NOMO-1 treated with dmso at 0.1 percent for 144 hours (cell line): ENCODE data around the gene FAM184A.
A peak's percentile ranks its signal among the peaks of the same experiment; 100 is the strongest.

Source experiments
- DNase-seq: peaks from one replicate; lab custom pipeline; 2025; ENCODE audit not compliant: unreplicated experiment; lab: John Stamatoyannopoulos, UW

FAM184A gene

GRCh38 chr6:118971682-118972081 is 106.8 kb downstream of the FAM184A start:
- DNase-seq, result no peak

DNA sequence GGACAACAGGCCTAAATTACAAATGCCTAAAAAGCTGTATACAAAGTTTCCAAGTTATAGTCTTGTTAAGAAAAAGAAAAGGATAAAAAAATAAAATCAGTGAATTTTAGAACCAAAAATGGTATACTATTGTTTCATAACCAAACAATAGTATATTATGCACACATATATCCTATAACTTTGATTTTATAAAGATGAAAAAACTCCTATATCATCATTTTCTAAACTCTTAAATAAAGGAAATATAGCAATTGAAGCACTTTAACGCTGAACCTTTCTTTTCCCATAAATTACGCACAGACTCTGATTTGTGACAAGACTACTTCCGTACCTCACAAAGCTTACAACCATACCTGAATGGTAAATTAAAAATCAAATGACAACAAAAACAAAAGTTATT is 107.6 kb downstream of the FAM184A start:
- DNase-seq, result no peak

- DNase-seq, result no peak
These were observed 110.0 kb downstream of the FAM184A start for GRCh38 chr6:118968416-118968815.

- no peak for DNase-seq
These were observed 111.2 kb downstream of the FAM184A start for GRCh38 chr6:118967239-118967638.

GRCh38 chr6:118965843-118966370 is 112.6 kb downstream of the FAM184A start:
- no peak for DNase-seq

DNA sequence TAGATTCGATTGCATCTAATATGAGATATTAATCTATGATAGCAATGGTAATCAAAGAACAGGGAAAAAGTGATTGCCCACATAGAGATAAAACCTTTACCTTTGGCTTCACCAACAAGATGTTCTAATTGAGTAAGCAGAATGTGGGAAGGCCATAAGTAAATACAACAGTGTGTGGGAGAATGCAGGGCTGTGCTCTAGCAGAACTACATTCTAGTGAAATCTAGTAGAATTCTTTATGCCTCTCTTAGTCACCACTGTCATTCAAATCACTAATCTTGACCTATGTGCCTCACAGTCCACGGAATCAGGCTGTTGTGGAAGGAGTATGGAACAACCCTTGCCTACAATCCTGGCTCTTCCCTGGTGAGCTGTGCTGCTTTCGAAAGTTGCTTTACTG is 113.1 kb downstream of the FAM184A start:
- no peak for DNase-seq

- DNase-seq, result no peak
These were observed 115.5 kb downstream of the FAM184A start for GRCh38 chr6:118963003-118963402.

- DNase-seq, result no peak
These were observed 118.6 kb downstream of the FAM184A start for GRCh38 chr6:118959903-118960302.

- no peak for DNase-seq
These were observed 125.1 kb downstream of the FAM184A start for GRCh38 chr6:118953391-118953790.

DNA sequence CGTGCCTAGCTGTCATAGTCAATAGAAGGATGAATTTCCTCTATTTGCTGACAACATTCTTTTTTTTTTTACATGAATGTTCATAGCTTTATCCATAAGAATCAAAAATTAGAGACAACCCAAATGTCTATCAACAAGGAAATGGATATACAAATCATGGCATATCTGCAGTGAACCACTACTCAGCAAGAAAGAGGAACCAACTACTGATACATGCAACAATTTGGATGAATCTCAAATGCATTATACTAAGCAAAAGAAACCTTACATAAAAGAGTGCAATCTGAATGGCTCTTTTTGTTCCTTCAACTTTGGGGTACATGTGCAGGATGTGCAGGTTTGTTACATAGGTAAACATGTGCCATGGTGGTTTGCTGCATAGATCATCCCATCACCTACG is 125.8 kb downstream of the FAM184A start:
- DNase-seq, result no peak

GRCh38 chr6:118945217-118945616 is 133.2 kb downstream of the FAM184A start:
- no peak for DNase-seq

DNA sequence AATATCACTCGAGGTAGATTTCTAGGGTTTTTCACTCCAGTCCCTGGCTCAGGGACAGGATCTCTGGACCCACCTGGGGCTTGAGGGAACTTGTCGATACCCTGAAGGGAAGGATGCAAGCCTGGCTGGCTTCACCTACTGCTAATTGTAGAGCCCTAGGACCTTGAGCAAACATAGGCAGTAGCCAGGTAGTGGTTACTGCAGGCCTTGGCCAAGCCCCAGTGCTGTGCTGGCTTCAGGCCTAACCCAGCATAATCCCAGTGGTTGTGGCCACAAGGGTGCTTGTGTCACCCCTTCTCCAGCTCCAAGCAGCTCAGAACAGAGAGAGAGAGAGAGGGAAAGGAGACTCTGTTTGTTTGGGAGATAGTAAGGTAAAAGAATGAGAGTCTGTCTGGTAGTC is 137.7 kb downstream of the FAM184A start:
- DNase-seq, result no peak

DNA sequence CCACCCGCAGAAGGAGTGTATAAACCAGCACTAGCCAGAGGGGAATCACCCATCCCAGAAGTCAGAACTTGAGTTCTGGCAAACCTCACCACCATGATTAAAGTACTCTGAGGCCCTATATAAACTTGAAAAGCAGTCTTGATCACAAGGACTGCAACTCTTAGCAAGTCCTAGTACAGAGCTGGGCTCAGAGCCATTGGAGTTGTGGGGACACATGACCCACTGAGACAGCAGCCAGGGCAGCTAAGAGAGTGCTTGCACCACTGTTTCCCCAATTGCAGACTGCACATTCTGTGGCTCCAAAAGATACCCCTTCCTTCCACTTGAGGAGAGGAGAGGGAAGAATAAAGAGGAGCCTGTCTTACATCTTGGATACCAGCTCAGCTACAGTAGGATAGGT is 138.8 kb downstream of the FAM184A start:
- no peak for DNase-seq

DNA sequence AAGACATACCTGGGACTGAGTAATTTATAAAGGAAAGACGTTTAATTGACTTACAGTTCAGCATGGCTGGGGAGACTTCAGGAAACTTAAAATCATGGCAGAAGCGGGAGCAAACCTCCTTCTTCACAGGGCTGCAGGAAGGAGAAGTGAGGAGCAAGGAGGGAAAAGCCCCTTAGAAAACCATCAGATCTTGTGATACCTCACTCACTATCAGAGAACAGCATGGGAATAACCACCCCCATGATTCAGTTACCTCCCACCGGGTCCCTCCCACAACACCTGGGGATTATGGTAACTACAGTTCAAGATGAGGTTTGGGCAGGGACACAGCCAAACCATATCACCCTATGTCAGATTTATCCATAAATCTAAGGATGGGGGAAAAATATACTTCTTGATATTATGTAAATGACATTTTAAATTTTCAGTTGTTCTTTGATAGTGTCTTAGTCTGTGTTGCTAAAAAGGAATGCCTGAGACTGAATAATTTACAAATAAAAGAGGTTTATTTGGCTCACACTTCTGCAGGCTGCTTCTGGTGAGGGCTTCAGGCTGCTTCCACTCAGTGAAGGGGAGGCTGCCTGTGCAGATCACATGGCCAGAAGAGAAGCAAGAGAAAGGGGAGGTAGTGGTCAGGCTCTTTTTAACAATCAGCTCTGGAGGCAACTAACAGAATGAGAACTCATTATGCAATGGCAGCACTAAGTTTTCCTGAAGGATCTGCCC is 142.3 kb downstream of the FAM184A start:
- DNase-seq, result no peak

DNA sequence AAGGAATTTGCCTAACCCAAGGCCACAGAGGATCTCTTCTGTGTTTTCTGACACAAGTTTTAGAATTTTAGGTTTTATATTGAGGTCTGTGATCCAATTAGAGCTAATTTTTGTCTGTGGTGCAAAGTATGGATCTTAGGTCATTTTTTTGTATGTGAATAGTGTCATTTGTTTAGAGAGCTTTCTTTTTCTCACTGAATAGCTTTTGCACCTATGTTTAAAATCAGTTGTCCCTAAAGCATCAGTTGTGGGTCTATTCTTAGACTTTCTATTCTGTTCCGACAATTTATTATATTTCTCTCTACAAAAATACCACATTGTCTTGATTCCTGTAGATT is 143.2 kb downstream of the FAM184A start:
- no peak for DNase-seq

- peak; percentile 88 for DNase-seq
These were observed 143.8 kb downstream of the FAM184A start, which contains the start of gene MCM9 for GRCh38 chr6:118934461-118935330. TSS of gene MCM9 (minus strand) at chr6:118935159. CDS start at chr6:118931723, 3,436 bp downstream.

DNA sequence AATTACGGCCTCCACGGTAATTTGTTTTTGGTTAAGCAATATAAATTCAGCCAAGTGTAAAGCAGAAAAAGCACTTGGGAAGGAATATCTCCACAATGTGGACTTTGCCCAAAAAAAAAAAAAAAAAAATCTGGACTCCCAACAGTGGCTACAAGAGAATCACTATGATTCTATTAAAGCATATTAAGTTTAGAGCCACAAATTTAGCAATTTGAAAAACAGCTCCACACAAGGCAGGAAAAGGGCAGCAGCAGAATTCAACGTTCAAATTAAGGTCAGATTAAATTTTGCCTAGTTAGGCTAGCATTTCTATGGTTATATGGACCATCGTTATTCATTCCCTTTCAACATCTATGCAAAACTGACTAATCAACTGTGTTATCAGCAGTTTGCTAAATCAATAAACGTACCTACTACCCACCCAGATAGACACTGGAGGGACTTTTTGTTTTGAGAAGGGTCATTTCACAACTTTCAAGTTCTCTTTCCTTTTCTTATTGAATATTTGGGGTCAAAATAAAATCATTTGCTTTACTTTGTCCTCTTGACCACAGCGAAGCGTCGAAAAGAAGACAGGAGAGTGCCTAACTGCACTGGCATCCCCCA is 144.5 kb downstream of the FAM184A start:
- no peak for DNase-seq

- no peak for DNase-seq
These were observed 146.0 kb downstream of the FAM184A start for GRCh38 chr6:118932421-118932820.

DNA sequence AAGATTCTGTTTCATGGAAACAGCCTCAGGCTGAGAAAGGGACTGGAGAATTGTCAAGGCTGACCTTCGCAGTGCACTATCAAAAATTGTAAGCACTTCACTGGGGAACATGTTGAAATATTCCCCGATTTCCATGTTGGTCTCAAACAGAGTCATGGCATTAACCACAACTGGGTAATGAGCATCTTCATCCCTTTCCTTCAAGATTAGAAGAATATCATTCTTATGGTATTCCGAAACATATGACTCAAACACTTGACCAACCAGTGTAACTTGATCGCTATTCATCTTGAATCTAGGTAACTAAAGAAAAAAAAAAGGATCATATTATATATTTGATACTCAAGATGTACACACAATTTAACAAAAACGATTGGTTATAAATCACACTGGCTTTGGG is 147.0 kb downstream of the FAM184A start:
- DNase-seq, result no peak

GRCh38 chr6:118930680-118931079 is 147.8 kb downstream of the FAM184A start:
- DNase-seq, result no peak

GRCh38 chr6:118923035-118923434 is 155.4 kb downstream of the FAM184A start:
- DNase-seq, result no peak

DNA sequence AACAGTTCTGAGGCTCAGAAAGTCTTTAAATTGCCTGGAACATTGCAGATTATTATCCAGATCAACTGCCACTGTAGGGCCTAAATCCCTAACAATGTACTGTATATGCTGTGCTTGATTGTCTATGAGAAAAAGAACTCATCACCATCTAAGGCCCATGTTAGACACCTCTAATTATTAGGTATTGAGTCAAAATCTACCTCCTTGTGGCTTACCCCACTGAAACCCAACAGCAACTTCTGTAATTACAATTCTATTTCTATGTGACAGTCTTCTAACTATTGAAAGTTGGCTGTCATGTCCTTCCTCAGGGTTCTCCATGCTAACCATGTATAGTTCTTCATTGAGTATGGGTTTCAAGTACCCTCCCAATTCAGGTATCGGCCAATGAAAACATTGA is 157.4 kb downstream of the FAM184A start:
- DNase-seq, result no peak
